SK-N-SH (cell line): Measurements from ENCODE around the gene KCND3. TPM values are rescaled to one million over a fixed set of nuclear protein-coding genes. Genes with fewer than 3 reads are reported as not detected.

Source experiments
- CTCF ChIA-PET: fragments of 300-600, 350-600 bp; formaldehyde crosslinking; extraction: SDS; loops from one replicate; lab custom pipeline; 2021; lab: Yijun Ruan, JAX
- POLR2A ChIA-PET: fragments of 350-600 bp; sonication (Branson Sonifier 250); formaldehyde crosslinking; extraction: SDS; loops from one replicate; lab custom pipeline; 2020; ENCODE audit warnings: antibody characterized with exemption, inconsistent platforms; lab: Yijun Ruan, JAX
- DNase-seq: peaks from one replicate; pipeline ENCODE4 v3.0.0; 2012
- H2AFZ ChIP-seq: fragments of 200-600 bp; sonication (generic); 2 replicates; pipeline ENCODE4 v1.8.1; 2016; ENCODE audit warnings: antibody characterized with exemption, mild to moderate bottlenecking, low read depth
- H3F3A ChIP-seq: fragments of 200-600 bp; sonication (generic); replicated peaks from 2 replicates; pipeline ENCODE3; 2016; ENCODE audit warnings: antibody characterized with exemption, mild to moderate bottlenecking; ENCODE audit not compliant: insufficient read depth
- H3K27ac ChIP-seq, 2 experiments: fragments of 200-500 bp in 1 of 2; fragments of 200-600 bp in 1 of 2; sonication (Bioruptor generic) in 1 of 2; sonication (generic), shearing (Covaris generic) in 1 of 2; 2 replicates each; pipeline versions ENCODE4 v1.5.1 to v1.6.1; 2014 to 2016; ENCODE audit warnings: low read depth in 2 of 2, inconsistent platforms in 1 of 2, low read length in 1 of 2, mild to moderate bottlenecking in 1 of 2, mixed read lengths in 1 of 2
- H3K27me3 ChIP-seq: fragments of 200-600 bp; sonication (generic), shearing (Covaris generic); 2 replicates; pipeline ENCODE4 v1.6.1; 2016; ENCODE audit warnings: mixed run types; ENCODE audit not compliant: insufficient read depth
- H3K36me3 ChIP-seq, 2 experiments: fragments of 200-500 bp in 1 of 2; fragments of 200-600 bp in 1 of 2; sonication (Bioruptor generic) in 1 of 2; sonication (generic) in 1 of 2; replicated peaks in 1 of 2; 2 replicates each; pipeline versions ENCODE3 to v1.5.1; 2014 to 2016; ENCODE audit warnings: low read length in 1 of 2, mild to moderate bottlenecking in 1 of 2; ENCODE audit not compliant: insufficient read depth in 2 of 2, control insufficient read depth in 1 of 2
- H3K4me1 ChIP-seq, 2 experiments: fragments of 200-500 bp in 1 of 2; fragments of 200-600 bp in 1 of 2; sonication (Bioruptor generic) in 1 of 2; sonication (generic), shearing (Covaris generic) in 1 of 2; 2 replicates each; pipeline versions ENCODE4 v1.5.1 to v1.6.1; 2014 to 2016; ENCODE audit warnings: low read depth in 1 of 2, low read length in 1 of 2, mixed run types in 1 of 2; ENCODE audit not compliant: insufficient read depth in 2 of 2, control insufficient read depth in 1 of 2
- H3K4me2 ChIP-seq: fragments of 200-600 bp; sonication (generic), shearing (Covaris generic); 2 replicates; pipeline ENCODE4 v1.6.1; 2017; ENCODE audit warnings: mixed run types
- H3K4me3 ChIP-seq, 2 experiments: fragments of 200-500 bp in 1 of 2; fragments of 200-600 bp in 1 of 2; sonication (Bioruptor generic) in 1 of 2; sonication (generic), shearing (Covaris generic) in 1 of 2; 2 replicates each; pipeline versions ENCODE4 v1.5.1 to v1.8.1; 2014 to 2016; ENCODE audit warnings: low read depth in 2 of 2, inconsistent platforms in 1 of 2, low read length in 1 of 2, mild to moderate bottlenecking in 1 of 2, mixed read lengths in 1 of 2, moderate library complexity in 1 of 2
- H3K79me2 ChIP-seq: fragments of 200-600 bp; sonication (generic); 2 replicates; pipeline ENCODE4 v1.8.1; 2017; ENCODE audit warnings: mild to moderate bottlenecking; ENCODE audit not compliant: insufficient read depth
- H3K9ac ChIP-seq: fragments of 200-600 bp; sonication (generic); 2 replicates; pipeline ENCODE4 v1.6.1; 2017; ENCODE audit warnings: mixed run types
- H3K9me2 ChIP-seq: fragments of 200-600 bp; sonication (generic); 2 replicates; pipeline ENCODE4 v1.6.1; 2017; ENCODE audit warnings: mixed run types
- H3K9me3 ChIP-seq: fragments of 200-600 bp; sonication (generic); 2 replicates; pipeline ENCODE4 v1.6.1; 2017; ENCODE audit warnings: mixed run types, mild to moderate bottlenecking, moderate library complexity
- H4K20me1 ChIP-seq: fragments of 200-600 bp; sonication (generic); 2 replicates; pipeline ENCODE4 v1.6.1; 2017; ENCODE audit warnings: mild to moderate bottlenecking, mixed run types; ENCODE audit not compliant: insufficient read depth
- CHD2 ChIP-seq: fragments of 150-350 bp; IDR thresholded peaks from 2 replicates; pipeline ENCODE4 v1.6.1; 2018; ENCODE audit warnings: low read length; ENCODE audit not compliant: partially characterized antibody
- CTCF ChIP-seq: fragments of 200-600 bp; sonication (generic); IDR thresholded peaks from 2 replicates; pipeline ENCODE4 v1.6.1; 2017; ENCODE audit warnings: antibody characterized with exemption, mild to moderate bottlenecking, moderate library complexity
- EP300 ChIP-seq, 2 experiments: IDR thresholded peaks; 2 replicates each; pipeline versions ENCODE4 v1.4.0 to v1.6.1; 2012; ENCODE audit warnings: borderline replicate concordance in 1 of 2, low read depth in 1 of 2, low read length in 1 of 2
- GABPA ChIP-seq: IDR thresholded peaks from 2 replicates; pipeline ENCODE4 v1.4.0; 2012; ENCODE audit warnings: low read depth, mild to moderate bottlenecking
- GATA2 ChIP-seq: sonication (generic); formaldehyde crosslinking; IDR thresholded peaks from 2 replicates; pipeline ENCODE4 v1.5.0; 2020; ENCODE audit warnings: mild to moderate bottlenecking, missing genetic modification reagents
- IRF3 ChIP-seq: fragments of 150-350 bp; IDR thresholded peaks from 2 replicates; pipeline ENCODE4 v1.6.1; 2016; ENCODE audit warnings: mild to moderate bottlenecking, low read depth, low read length
- JUND ChIP-seq: IDR thresholded peaks from 2 replicates; pipeline ENCODE4 v1.4.0; 2012
- MXI1 ChIP-seq: IDR thresholded peaks from 2 replicates; pipeline ENCODE4 v1.6.1; 2012; ENCODE audit warnings: mild to moderate bottlenecking, low read depth, low read length, improper control_type of control experiment
- NFIC ChIP-seq: IDR thresholded peaks from 2 replicates; pipeline ENCODE4 v1.4.0; 2012; ENCODE audit warnings: borderline replicate concordance
- NRF1 ChIP-seq: IDR thresholded peaks from 2 replicates; pipeline ENCODE4 v1.6.1; 2012; ENCODE audit warnings: low read depth, mild to moderate bottlenecking, low read length
- PBX3 ChIP-seq: IDR thresholded peaks from 2 replicates; pipeline ENCODE4; 2012
- RCOR1 ChIP-seq: fragments of 150-350 bp; IDR thresholded peaks from 2 replicates; pipeline ENCODE4 v1.6.1; 2017; ENCODE audit warnings: antibody characterized with exemption, low read length
- RXRA ChIP-seq: IDR thresholded peaks from 2 replicates; pipeline ENCODE4 v1.4.0; 2012; ENCODE audit warnings: low read depth, mild to moderate bottlenecking, borderline replicate concordance
- SIN3A ChIP-seq: IDR thresholded peaks from 2 replicates; pipeline ENCODE4 v1.6.1; 2012; ENCODE audit warnings: low read depth, mild to moderate bottlenecking, low read length, moderate library complexity, borderline replicate concordance
- SMC3 ChIP-seq: IDR thresholded peaks from 2 replicates; pipeline ENCODE4 v1.6.1; 2012; ENCODE audit warnings: low read depth, low read length, improper control_type of control experiment
- TAF1 ChIP-seq: IDR thresholded peaks from 2 replicates; pipeline ENCODE4 v1.6.1; 2012; ENCODE audit warnings: low read depth, mild to moderate bottlenecking, low read length, moderate library complexity, borderline replicate concordance
- WGBS: methylation state at CpG from one replicate; pipeline ENCODE4 v1.1.6; 2017; ENCODE audit warnings: low lambda C conversion rate; 5-methylcytosine and 5-hydroxymethylcytosine counted together
- polyA plus RNA-seq, 3 experiments: library from polyadenylated mRNA; depleted of rRNA; stranded (reverse); fragments of >200 nt; gene quantifications; 2 replicates each; pipeline ENCODE4 v1.2.3, GENCODE V29; 2012
- TF ChIP-seq, protein P1 (sequence below): fragments of 150-350 bp; IDR thresholded peaks from 2 replicates; pipeline ENCODE4 v1.6.1; 2017; ENCODE audit warnings: antibody characterized with exemption, low read length, low read depth, borderline replicate concordance

Gene KCND3
- polyA plus RNA-seq, 1 of the 3 experiments (the other 2 are of a cell fraction), result not detected

GRCh38 chr1:111976332-111976731 lies 13.1 kb downstream of the KCND3 start:
- 8% methylated on average over 5 of the region's 5 CpGs for WGBS
- Histone ChIP-seq H3F3A (no peaks in the 10 kb centered on the region), H3K9me2 (no peaks in the 10 kb centered on the region), H4K20me1 (no peaks in the 10 kb centered on the region), H3K4me1 (no peaks in the 10 kb centered on the region), H3K9me3 (no peaks in the 10 kb centered on the region), H3K9ac (no peak overlapping the region), H3K27ac (no peak overlapping the region), H3K36me3 (no peaks in the 10 kb centered on the region), H2AFZ (no peak overlapping the region), H3K27me3 (peaks cover 11% of the 10 kb centered on the region; the same call in 1 of the 2 replicates), H3K4me3 (no peak overlapping the region), H3K79me2 (no peaks in the 10 kb centered on the region), H3K4me2 (no peak overlapping the region)
- POLR2A ChIA-PET, result no interaction called here
- TF ChIP-seq RCOR1 (no peak), PBX3 (no peak), TAF1 (no peak), NRF1 (no peak), CHD2 (no peak)
- DNase-seq, result no peak
- CTCF ChIA-PET, result no interaction called here

GRCh38 chr1:111973150-111973790 lies 16.2 kb downstream of the KCND3 start:
- Histone ChIP-seq H3K4me2 (no peak overlapping the region), H3K4me3 (no peak overlapping the region), H4K20me1 (no peaks in the 10 kb centered on the region), H3K27me3 (peaks cover 11% of the 10 kb centered on the region; the same call in 1 of the 2 replicates), H3K9me2 (no peaks in the 10 kb centered on the region), H3F3A (no peaks in the 10 kb centered on the region), H3K79me2 (no peaks in the 10 kb centered on the region), H3K4me1 (no peaks in the 10 kb centered on the region), H3K9ac (no peak overlapping the region), H2AFZ (no peak overlapping the region), H3K9me3 (no peaks in the 10 kb centered on the region), H3K27ac (no peak overlapping the region), H3K36me3 (no peaks in the 10 kb centered on the region)
- CTCF ChIA-PET, result interaction anchor here (1.4 kb wide), 1 partner anchor 8 kb away, joined by 3 read pairs; no protein-coding TSS in a partner anchor
- POLR2A ChIA-PET, result no interaction called here
- TF ChIP-seq EP300 (IDR thresholded peaks at IDR 0.05; ENCODE audit: borderline replicate concordance in 1 of 2, low read depth in 1 of 2, low read length in 1 of 2) (no peak), MXI1 (no peak), GATA2 (CRISPR knock-in tag) (no peak), SMC3 (no peak), NRF1 (no peak), GABPA (no peak), CTCF (no peak), SIN3A (no peak), IRF3 (no peak), CHD2 (no peak), JUND (no peak), RXRA (no peak), TAF1 (no peak), NFIC (no peak)
- TF ChIP-seq, protein P1, sequence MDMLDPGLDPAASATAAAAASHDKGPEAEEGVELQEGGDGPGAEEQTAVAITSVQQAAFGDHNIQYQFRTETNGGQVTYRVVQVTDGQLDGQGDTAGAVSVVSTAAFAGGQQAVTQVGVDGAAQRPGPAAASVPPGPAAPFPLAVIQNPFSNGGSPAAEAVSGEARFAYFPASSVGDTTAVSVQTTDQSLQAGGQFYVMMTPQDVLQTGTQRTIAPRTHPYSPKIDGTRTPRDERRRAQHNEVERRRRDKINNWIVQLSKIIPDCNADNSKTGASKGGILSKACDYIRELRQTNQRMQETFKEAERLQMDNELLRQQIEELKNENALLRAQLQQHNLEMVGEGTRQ, result no peak
- 19% methylated on average over 3 of the region's 3 CpGs for WGBS
- no peak for DNase-seq
